HepG2 (cell line): ENCODE results near the gene ACTN4. TPM values are rescaled to one million over a fixed set of nuclear protein-coding genes. Genes with fewer than 3 reads are reported as not detected.
A peak's percentile ranks its signal among the peaks of the same experiment; 100 is the strongest.

Source experiments
- ARNT2 ChIP-seq: sonication (generic); formaldehyde crosslinking; IDR thresholded peaks from 2 replicates; pipeline ENCODE4 v1.8.0; 2022; ENCODE audit warnings: mild to moderate bottlenecking, low read depth, missing genetic modification reagents, moderate library complexity
- DMTF1 ChIP-seq: sonication (generic); formaldehyde crosslinking; IDR thresholded peaks from 2 replicates; pipeline ENCODE4 v1.4.0; 2020; ENCODE audit warnings: mild to moderate bottlenecking, missing genetic modification reagents
- KLF15 ChIP-seq: sonication (generic); formaldehyde crosslinking; IDR thresholded peaks from 2 replicates; pipeline ENCODE4 v1.8.1; 2023; ENCODE audit warnings: borderline replicate concordance, mild to moderate bottlenecking, inconsistent platforms, missing genetic modification reagents, mixed read lengths
- NBN ChIP-seq: fragments of 450-650 bp; conservative IDR thresholded peaks from 2 replicates; pipeline ENCODE4 v1.6.1; 2017
- NFKB2 ChIP-seq: sonication (generic); formaldehyde crosslinking; IDR thresholded peaks from 2 replicates; pipeline ENCODE4 v1.4.0; 2020; ENCODE audit warnings: missing genetic modification reagents, borderline replicate concordance
- NRL ChIP-seq: sonication (generic); formaldehyde crosslinking; IDR thresholded peaks from 2 replicates; pipeline ENCODE4 v1.5.0; 2020; ENCODE audit warnings: missing genetic modification reagents, mild to moderate bottlenecking, moderate library complexity, borderline replicate concordance
- SSRP1 ChIP-seq: IDR thresholded peaks from 2 replicates; pipeline ENCODE4 v1.6.1; 2016; ENCODE audit warnings: control low read depth
- ZBTB7A ChIP-seq: sonication (generic); formaldehyde crosslinking; IDR thresholded peaks from 2 replicates; pipeline ENCODE4 v1.8.0; 2022; ENCODE audit warnings: mild to moderate bottlenecking, missing genetic modification reagents
- ZBTB7B ChIP-seq: sonication (generic); formaldehyde crosslinking; IDR thresholded peaks from 2 replicates; pipeline ENCODE4 v1.4.0; 2020; ENCODE audit warnings: missing genetic modification reagents
- ZNF142 ChIP-seq: sonication (generic); formaldehyde crosslinking; IDR thresholded peaks from 2 replicates; pipeline ENCODE4 v1.4.0; 2020; ENCODE audit warnings: missing genetic modification reagents
- ZNF225 ChIP-seq: sonication (generic); formaldehyde crosslinking; IDR thresholded peaks from 2 replicates; pipeline ENCODE4 v1.4.0; 2020; ENCODE audit warnings: mild to moderate bottlenecking, missing genetic modification reagents
- ZNF317 ChIP-seq: sonication (generic); formaldehyde crosslinking; IDR thresholded peaks from 2 replicates; pipeline ENCODE4 v1.5.0; 2020; ENCODE audit warnings: mild to moderate bottlenecking, missing genetic modification reagents
- ZNF460 ChIP-seq: sonication (generic); formaldehyde crosslinking; IDR thresholded peaks from 2 replicates; pipeline ENCODE4 v1.5.1; 2020; ENCODE audit warnings: missing genetic modification reagents, mild to moderate bottlenecking, borderline replicate concordance
- ZNF546 ChIP-seq: sonication (generic); formaldehyde crosslinking; conservative IDR thresholded peaks from 2 replicates; pipeline ENCODE4 v1.8.1; 2023; ENCODE audit warnings: mild to moderate bottlenecking, missing genetic modification reagents
- ZSCAN5A ChIP-seq: sonication (generic); formaldehyde crosslinking; IDR thresholded peaks from 2 replicates; pipeline ENCODE4 v1.8.0; 2022; ENCODE audit warnings: mild to moderate bottlenecking, missing genetic modification reagents, borderline replicate concordance
- polyA plus RNA-seq, 8 experiments: library from polyadenylated mRNA; depleted of rRNA in 3 of 8; stranded (reverse) in 7 of 8; unstranded in 1 of 8; fragments of >200 nt; fragmentation: Illumina TruSeq in 4 of 8; extraction: Trizol in 4 of 8; gene quantifications; 2 replicates each; pipeline versions ENCODE4 v1.2.1 to v1.2.3, GENCODE V29; 2011 to 2016; ENCODE audit warnings: low read depth in 4 of 8, missing spikeins in 1 of 8, mixed read lengths in 1 of 8; ENCODE audit not compliant: insufficient read depth in 1 of 8
- total RNA-seq, 5 experiments: library from RNA; depleted of rRNA; stranded (reverse); fragments of >200 nt; fragmentation: Illumina TruSeq; extraction: Trizol; gene quantifications; 2 replicates each; pipeline ENCODE4 v1.2.3, GENCODE V29; 2016; ENCODE audit warnings: low read depth in 1 of 5
- TF ChIP-seq, protein P1 (sequence below): sonication (generic); formaldehyde crosslinking; IDR thresholded peaks from 2 replicates; pipeline ENCODE4 v1.4.0; 2020; ENCODE audit warnings: missing genetic modification reagents
- TF ChIP-seq, protein P2 (sequence below): sonication (generic); formaldehyde crosslinking; IDR thresholded peaks from 2 replicates; pipeline ENCODE4 v1.4.0; 2020; ENCODE audit warnings: missing genetic modification reagents, low read depth, mild to moderate bottlenecking, borderline replicate concordance

ACTN4 gene
- total and polyA plus RNA-seq, 2 of the 13 experiments (the other 11 are each of a cell fraction or from before 2014, with no cell fraction given), result 171 to 192 TPM

GRCh38 chr19:38618590-38619360 is 28.7 kb upstream of the ACTN4 start, which contains the start of gene EIF3K (continued):
- TF ChIP-seq ZBTB7A (no peak), ZNF317 (CRISPR knock-in tag) (no peak), ZBTB7B (CRISPR knock-in tag) (0 out of 2 replicates have a peak, but pooled peaks have one; percentile 38), SSRP1 (CRISPR knock-in tag) (no peak), ZNF546 (CRISPR knock-in tag) (no peak), NBN (no peak), ZSCAN5A (CRISPR knock-in tag) (no peak), NFKB2 (CRISPR knock-in tag) (peak; percentile 72; the same call in 1 of the 2 replicates), ZNF225 (CRISPR knock-in tag) (peak; percentile 72), ZNF460 (CRISPR knock-in tag) (no peak), ZNF142 (CRISPR knock-in tag) (no peak), DMTF1 (CRISPR knock-in tag) (no peak), NRL (CRISPR knock-in tag) (no peak), KLF15 (CRISPR knock-in tag) (no peak), ARNT2 (CRISPR knock-in tag) (peak; percentile 67)
- TF ChIP-seq, protein P1, sequence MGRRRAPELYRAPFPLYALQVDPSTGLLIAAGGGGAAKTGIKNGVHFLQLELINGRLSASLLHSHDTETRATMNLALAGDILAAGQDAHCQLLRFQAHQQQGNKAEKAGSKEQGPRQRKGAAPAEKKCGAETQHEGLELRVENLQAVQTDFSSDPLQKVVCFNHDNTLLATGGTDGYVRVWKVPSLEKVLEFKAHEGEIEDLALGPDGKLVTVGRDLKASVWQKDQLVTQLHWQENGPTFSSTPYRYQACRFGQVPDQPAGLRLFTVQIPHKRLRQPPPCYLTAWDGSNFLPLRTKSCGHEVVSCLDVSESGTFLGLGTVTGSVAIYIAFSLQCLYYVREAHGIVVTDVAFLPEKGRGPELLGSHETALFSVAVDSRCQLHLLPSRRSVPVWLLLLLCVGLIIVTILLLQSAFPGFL (CRISPR knock-in tag), result no peak
- TF ChIP-seq, protein P2, sequence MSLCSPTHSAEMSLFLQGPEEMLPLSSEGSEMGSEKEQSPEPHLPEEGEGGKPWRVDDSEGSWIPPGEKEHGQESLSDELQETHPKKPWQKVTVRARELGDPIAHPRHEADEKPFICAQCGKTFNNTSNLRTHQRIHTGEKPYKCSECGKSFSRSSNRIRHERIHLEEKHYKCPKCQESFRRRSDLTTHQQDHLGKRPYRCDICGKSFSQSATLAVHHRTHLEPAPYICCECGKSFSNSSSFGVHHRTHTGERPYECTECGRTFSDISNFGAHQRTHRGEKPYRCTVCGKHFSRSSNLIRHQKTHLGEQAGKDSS (CRISPR knock-in tag), result no peak
